Adrenal gland (tissue), 12 donors: ENCODE results near the gene FOXN3. TPM values are rescaled to one million over a fixed set of nuclear protein-coding genes. Genes with fewer than 3 reads are reported as not detected.

Experiments used
- DNase-seq, 7 donors: peaks; one replicate each; pipeline ENCODE4 v3.0.0-alpha.2; 2019 to 2020
- H3K27ac ChIP-seq, 5 donors: fragments of 200-600 bp; sonication (generic) in 4 of 5; 1 replicate in 3 of 5; 2 replicates in 2 of 5; pipeline versions ENCODE4 v1.5.1 to v1.8.0; 2016 to 2020; ENCODE audit warnings: mild to moderate bottlenecking in 1 of 5
- H3K27me3 ChIP-seq: fragments of 200-600 bp; 2 replicates; pipeline ENCODE4 v1.8.0; 2021
- H3K36me3 ChIP-seq, 2 donors: fragments of 200-600 bp; replicated peaks in 1 of 2; 1 replicate in 1 of 2; 2 replicates in 1 of 2; pipeline versions ENCODE4 v1.5.1 to v1.8.0; 2018 to 2022
- H3K4me1 ChIP-seq, 2 donors: fragments of 200-600 bp; replicated peaks in 1 of 2; 1 replicate in 1 of 2; 2 replicates in 1 of 2; pipeline versions ENCODE4 v1.5.1 to v1.8.0; 2018 to 2021
- H3K4me3 ChIP-seq, 4 donors: fragments of 200-600 bp; sonication (generic) in 3 of 4; one replicate each; pipeline ENCODE4 v1.5.1; 2016 to 2018
- H3K9me3 ChIP-seq, 3 donors: fragments of 200-600 bp; sonication (generic) in 1 of 3; replicated peaks in 1 of 3; 1 replicate in 2 of 3; 2 replicates in 1 of 3; pipeline versions ENCODE4 v1.5.1 to v1.8.0; 2016 to 2021
- POLR2A ChIP-seq, 2 donors: fragments of 450-650 bp; IDR thresholded peaks; one replicate each; pipeline ENCODE4 v1.6.1; 2017; ENCODE audit warnings: antibody characterized with exemption in 2 of 2, mild to moderate bottlenecking in 2 of 2, moderate library complexity in 1 of 2
- WGBS, 4 donors: extraction: QIAGEN DNeasy Blood & Tissue Kit in 2 of 4; methylation state at CpG; one replicate each; pipeline versions ENCODE4 v1.1.5 to v1.1.7; 2013 to 2017; 5-methylcytosine and 5-hydroxymethylcytosine counted together
- intact Hi-C, 2 donors: fragments of 100-400 bp; cut with DNase I; formaldehyde crosslinking; loops; one replicate each; pipeline versions ENCODE4 v1.14.1 to v1.15.0; 2022 to 2023
- polyA plus RNA-seq, 3 donors: library from polyadenylated mRNA; stranded (reverse); fragments of 200-250 nt in 2 of 3; fragments of 350-450 nt in 1 of 3; fragmentation: Illumina TruSeq in 1 of 3; extraction: RNeasy Lipid Tissue Mini Kit (QIAGEN cat#74804) in 1 of 3; gene quantifications; one replicate each; pipeline ENCODE4 v1.2.3, GENCODE V29; 2013 to 2014
- total RNA-seq, 9 donors: library from RNA; depleted of rRNA in 4 of 9; stranded (reverse); fragments of >200 nt in 4 of 9; fragments of 120-200 nt in 1 of 9; fragmentation: NEBNext Ultra II Directional in 1 of 9; extraction: Animal tissue kit (Norgen Biotek cat#: 25700) in 1 of 9; gene quantifications; one replicate each; pipeline versions ENCODE4 v1.1.0 to v1.2.4, GENCODE V29; 2013 to 2023
- TF ChIP-seq, protein P1 (sequence below), 6 experiments: fragments of 450-650 bp in 4 of 6; fragments of 200-600 bp in 2 of 6; sonication (generic) in 1 of 6; IDR thresholded peaks; 1 replicate in 5 of 6; 2 replicates in 1 of 6; pipeline versions ENCODE4 v1.5.1 to v1.8.0; 2016 to 2021; ENCODE audit warnings: antibody characterized with exemption in 6 of 6, mild to moderate bottlenecking in 2 of 6, moderate library complexity in 1 of 6
- donor health status: healthy with polysubstance abuse.
- donor health status: Bipolar disorder and iron deficiency.
- donor health status: DM: yes; HTN: yes; CAD: no.
- donor health status: DM: no; HTN: no; CAD: no.
- donor health status: DM: no; HTN: no; CAD: no.
- donor health status: DM: yes; HTN: yes; CAD: no.

Gene FOXN3
- total and polyA plus RNA-seq, 12 donors = 10.7 to 131 (median 96.8) TPM

DNA sequence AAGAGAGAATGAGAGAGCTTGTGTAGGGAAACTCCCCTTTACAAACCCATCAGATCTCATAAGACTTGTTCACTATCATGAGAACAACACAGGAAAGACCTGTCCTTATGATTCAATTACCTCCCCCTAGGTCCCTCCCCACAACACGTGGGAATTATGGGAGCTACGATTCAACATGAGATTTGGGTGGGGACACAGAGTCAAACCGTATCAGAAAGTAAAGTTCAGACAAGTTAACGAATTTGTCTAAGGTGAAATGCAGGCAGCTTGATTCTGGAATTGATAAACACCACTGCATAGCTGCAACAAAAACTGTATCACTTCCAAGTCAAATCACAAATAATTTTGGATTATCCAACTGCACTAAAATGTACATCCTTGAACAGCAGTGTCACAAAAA is 47.4 kb downstream of the FOXN3 start:
- intact Hi-C loops = no loop called here
- 88 to 95% (median 92%) methylated on average over 4 of the region's 4 CpGs for WGBS, 4 donors
- peaks cover 9 to 44% of the 10 kb centered on the region in 2 donors for H3K4me1 ChIP-seq
- no peaks in the 10 kb centered on the region for H3K27me3 ChIP-seq
- DNase-seq = no peak
- H3K9me3 ChIP-seq = no peaks in the 10 kb centered on the region
- no peak overlapping the region for H3K4me3 ChIP-seq
- no peak overlapping the region for H3K27ac ChIP-seq
- no peaks in the 10 kb centered on the region for H3K36me3 ChIP-seq
- no peak for TF ChIP-seq POLR2A (IDR thresholded peaks at IDR 0.05)
- TF ChIP-seq, protein P1, sequence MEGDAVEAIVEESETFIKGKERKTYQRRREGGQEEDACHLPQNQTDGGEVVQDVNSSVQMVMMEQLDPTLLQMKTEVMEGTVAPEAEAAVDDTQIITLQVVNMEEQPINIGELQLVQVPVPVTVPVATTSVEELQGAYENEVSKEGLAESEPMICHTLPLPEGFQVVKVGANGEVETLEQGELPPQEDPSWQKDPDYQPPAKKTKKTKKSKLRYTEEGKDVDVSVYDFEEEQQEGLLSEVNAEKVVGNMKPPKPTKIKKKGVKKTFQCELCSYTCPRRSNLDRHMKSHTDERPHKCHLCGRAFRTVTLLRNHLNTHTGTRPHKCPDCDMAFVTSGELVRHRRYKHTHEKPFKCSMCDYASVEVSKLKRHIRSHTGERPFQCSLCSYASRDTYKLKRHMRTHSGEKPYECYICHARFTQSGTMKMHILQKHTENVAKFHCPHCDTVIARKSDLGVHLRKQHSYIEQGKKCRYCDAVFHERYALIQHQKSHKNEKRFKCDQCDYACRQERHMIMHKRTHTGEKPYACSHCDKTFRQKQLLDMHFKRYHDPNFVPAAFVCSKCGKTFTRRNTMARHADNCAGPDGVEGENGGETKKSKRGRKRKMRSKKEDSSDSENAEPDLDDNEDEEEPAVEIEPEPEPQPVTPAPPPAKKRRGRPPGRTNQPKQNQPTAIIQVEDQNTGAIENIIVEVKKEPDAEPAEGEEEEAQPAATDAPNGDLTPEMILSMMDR (IDR thresholded peaks at IDR 0.05) = no peak

DNA sequence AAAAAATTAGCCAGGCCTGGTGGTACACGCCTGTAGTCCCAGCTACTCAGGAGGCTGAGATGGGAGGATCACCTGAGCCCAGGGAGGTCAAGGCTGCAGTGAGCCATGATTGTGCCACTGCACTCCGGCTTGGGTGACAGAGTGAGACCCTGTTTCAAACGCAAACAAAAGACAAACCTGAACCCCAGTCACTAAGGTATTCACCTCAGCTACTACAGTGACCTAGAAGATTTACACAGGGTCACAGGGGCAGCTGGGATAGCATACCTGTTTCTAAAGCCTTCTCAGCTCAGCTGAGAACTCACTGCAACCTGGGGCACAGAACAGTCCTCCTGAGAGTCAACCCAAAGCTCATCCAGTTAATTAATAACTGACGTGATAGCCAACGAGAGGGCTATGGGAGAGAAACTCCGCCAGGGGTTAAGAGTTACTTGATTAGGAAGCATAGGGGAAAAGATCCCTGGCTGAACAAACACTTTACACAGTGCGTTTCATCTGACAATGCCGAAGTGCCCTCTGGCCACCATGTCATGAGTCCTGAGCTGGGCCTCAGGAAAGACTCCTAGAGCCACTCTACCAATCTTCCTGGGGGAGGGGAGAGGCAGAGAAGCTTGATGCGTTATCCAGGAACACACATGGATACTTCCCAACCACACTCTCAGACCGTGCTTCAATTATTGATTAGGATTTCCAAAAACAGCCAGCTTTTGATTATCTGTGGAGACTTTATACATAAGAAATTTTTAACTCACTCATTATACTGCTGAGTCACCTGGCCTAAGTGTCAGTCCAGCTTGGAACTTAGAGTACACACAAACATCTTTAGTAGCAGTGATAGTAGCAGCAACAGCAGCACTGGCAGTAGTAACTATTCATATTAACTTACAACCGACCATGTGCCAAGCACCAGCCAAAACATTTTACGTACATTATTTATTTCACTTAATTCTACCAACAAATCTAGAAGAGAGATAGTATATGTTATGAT is 48.2 kb downstream of the FOXN3 start:
- H3K27ac ChIP-seq = peak overlapping the region in 1 of 5 donors; percentile 3

GRCh38 chr14:89367779-89368120 is 49.3 kb downstream of the FOXN3 start:
- Histone ChIP-seq H3K27me3 (no peaks in the 10 kb centered on the region), H3K4me1 (peaks cover 11 to 52% of the 10 kb centered on the region in 2 donors), H3K36me3 (no peaks in the 10 kb centered on the region), H3K27ac (no peak overlapping the region), H3K9me3 (no peaks in the 10 kb centered on the region), H3K4me3 (no peak overlapping the region)
- intact Hi-C loops = no loop called here
- TF ChIP-seq POLR2A (IDR thresholded peaks at IDR 0.05) = no peak
- TF ChIP-seq, protein P1 (IDR thresholded peaks at IDR 0.05) = no peak
- DNase-seq = peak in 1 of 7 donors; percentile 46
- 78 to 81% (median 79%) methylated on average over 8 of the region's 8 CpGs for WGBS, 4 donors

More for the DNA sequence above, 48.2 kb downstream of the FOXN3 start:
- DNase-seq = peak in 2 of 7 donors; percentile 13 to 42
- WGBS, 4 donors = 84 to 89% (median 86%) methylated on average over 7 to 12 of the region's 12 CpGs
- intact Hi-C loops = no loop called here
- H3K4me1 ChIP-seq = peaks cover 11 to 52% of the 10 kb centered on the region in 2 donors
- no peaks in the 10 kb centered on the region for H3K9me3 ChIP-seq
- TF ChIP-seq, protein P1 (IDR thresholded peaks at IDR 0.05) = no peak
- no peak for TF ChIP-seq POLR2A (IDR thresholded peaks at IDR 0.05)
- H3K27me3 ChIP-seq = no peaks in the 10 kb centered on the region
- H3K36me3 ChIP-seq = no peaks in the 10 kb centered on the region
- H3K4me3 ChIP-seq = no peak overlapping the region

DNA sequence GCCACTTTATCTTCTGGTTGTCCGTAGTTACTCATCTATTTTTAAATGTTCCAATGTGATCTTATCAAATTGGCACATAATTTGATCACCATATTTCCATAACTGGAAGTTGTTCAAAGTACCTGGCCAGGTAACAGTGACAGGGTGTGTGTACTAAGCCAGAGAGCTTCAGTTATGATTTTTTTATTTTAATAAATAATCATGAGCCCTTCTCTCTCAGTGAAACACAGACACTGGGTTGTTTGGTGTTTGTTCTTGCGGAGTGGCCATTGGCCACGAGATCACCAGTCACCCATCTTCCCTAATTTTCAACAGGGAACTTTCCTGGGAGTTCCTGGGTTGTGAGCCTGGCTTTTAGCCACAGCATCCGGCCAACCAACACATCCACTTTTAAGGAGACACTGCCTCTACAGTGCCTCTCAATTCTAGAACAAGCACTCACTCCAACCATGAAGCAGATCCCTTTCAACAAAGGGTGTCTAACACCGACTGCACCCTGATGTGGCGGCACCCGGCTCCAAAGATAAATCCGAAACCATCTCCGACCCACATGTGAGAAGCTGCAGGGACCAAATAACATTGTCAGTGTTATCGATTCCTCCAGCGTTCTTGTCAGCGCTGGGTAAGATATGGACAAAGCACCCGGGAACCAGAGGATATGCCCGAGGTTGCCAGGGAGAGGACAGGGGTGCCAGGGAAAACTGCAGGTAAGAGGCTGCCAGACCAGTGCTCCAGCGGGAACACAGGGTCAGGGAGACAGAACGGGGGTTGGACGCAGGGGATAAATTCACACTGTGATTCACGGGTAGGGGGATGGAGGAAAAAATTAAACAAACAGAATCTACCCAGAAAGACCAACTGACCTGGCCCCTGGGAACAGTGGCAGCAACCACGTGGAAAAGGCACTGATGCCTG is 49.9 kb downstream of the FOXN3 start:
- H3K4me3 ChIP-seq = no peak overlapping the region
- peaks cover 11 to 52% of the 10 kb centered on the region in 2 donors for H3K4me1 ChIP-seq
- DNase-seq = peak in 2 of 7 donors; percentile 34 to 54
- intact Hi-C loops = no loop called here
- 68 to 74% (median 71%) methylated on average over 19 of the region's 19 CpGs for WGBS, 4 donors
- TF ChIP-seq, protein P1 (IDR thresholded peaks at IDR 0.05) = no peak
- no peak for TF ChIP-seq POLR2A (IDR thresholded peaks at IDR 0.05)
- H3K9me3 ChIP-seq = no peaks in the 10 kb centered on the region
- H3K36me3 ChIP-seq = no peaks in the 10 kb centered on the region
- H3K27me3 ChIP-seq = no peaks in the 10 kb centered on the region
- peak overlapping the region in 2 of 5 donors; percentile 14 to 30 for H3K27ac ChIP-seq
